ENCODE results near the gene ZNF234.
"Not testable (repeated sequence)": the region's sequence is repeated elsewhere in the genome, so short reads cannot be mapped to it uniquely, and the experiment has no call there.

Gene ZNF234

DNA sequence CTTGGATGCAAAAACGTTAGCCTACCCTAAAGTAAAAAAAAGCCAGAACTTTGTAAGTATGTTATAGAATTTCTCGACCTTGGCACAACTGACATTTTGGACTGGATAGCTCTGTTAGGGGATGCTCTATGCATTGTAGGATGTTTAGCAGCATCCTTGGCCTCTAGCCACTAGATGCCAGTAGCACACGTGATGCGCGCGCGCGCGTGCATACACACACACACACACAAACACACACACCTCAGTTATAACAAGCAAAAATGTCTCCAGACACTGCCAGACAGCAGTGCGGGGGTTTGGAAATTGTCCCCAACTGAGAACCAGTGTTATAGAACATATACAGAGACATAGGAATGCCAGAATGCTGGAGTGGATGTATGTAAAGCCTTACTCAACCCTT lies 40.8 kb downstream of the ZNF234 start:
- DNase-seq: no peak

DNA sequence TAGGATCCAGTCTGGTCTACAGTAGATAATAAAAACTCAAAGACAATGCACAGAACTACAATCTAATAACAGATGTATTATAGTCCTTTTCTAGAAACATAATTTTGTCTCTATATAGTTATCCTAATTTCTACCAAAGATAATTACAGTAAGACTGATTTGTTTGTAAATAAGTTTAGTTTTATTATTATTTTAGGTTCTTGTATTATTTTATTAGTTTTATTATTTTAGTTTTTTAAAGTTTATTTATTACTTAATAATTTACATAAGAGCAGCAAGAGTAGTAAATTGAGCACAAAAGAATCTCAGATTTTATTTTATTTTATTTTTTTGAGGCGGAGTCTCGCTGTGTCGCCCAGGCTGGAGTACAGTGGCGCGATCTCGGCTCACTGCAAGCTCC lies 48.7 kb downstream of the ZNF234 start:
- no peak for DNase-seq

DNA sequence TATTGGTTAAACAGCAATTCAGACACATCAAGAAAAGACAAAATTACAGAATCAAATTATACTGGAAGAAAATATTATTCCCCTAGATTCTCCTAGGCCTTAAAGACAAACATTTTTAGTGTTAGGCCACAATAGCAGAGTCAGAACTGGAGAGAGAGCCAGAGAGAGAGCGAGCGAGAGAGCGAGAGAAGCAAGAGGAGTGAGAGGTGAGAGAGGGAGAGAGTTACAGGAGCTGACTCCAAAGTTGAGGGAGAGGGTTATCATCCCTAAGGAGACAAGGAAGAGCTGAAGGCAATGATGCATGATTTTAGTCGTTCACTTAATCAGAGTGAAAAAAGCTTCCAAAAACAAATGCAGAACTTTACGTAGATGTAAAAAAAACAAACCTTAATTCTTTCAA lies 50.8 kb downstream of the ZNF234 start:
- DNase-seq: no peak

DNA sequence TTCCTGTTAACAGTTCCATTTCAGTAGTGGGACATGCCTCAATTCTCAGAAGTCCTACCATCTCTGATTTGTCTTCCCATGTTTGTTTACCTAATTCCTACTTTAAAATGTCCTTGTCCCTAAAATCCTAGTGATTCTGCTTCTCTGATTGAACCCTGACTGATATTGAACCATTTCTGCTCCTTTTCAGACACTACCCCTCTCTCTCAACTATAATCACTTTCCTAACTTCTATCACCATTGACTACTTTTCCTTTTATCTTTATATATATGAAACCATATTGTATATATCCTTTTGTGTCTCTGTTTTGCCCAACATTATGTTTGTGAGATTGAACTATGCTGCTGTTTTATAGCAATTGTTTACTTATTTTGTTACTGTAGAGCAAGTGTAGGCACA lies 55.4 kb downstream of the ZNF234 start:
- no peak for DNase-seq

DNA sequence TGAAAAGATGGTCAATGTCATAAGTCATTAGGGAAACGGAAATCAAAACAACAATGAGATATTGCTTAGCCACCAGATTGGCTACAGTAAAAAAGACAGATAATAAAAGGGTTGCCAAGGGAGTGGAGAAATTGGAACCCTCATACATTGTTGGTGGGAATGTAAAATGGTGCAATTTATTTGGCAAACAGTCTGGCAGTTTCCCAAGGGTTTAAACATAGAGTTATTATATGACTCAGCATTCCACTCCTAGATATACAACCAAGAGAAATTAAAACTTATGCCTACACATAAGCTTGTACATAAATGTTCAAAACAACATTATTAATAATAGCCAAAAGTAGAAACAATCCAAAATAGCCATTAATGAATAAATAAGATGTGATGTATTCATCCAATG lies 61.1 kb downstream of the ZNF234 start:
- peak; percentile 18 for DNase-seq

- DNase-seq: no peak
These were observed 61.6 kb downstream of the ZNF234 start for GRCh38 chr19:44202974-44203373.

- DNase-seq: not testable (repeated sequence)
These were observed 62.5 kb downstream of the ZNF234 start for GRCh38 chr19:44203877-44204276.

DNA sequence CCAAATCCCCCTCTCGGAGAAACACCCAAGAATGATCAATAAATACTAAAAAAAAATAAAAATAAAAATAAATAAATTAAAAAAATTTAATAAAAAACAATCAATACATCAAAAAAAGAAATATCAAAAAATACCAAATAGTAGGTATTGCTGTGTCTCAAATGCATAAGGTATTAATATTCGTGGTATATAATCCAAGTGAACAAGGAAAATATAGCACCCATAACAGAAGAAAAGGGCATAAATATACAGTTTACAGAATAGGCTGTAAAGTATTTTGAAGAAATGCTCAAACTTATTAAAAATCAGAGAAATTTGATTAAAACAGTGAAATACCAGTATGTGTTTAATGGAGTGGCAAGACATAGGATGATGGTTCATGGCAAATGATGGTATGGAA lies 63.4 kb downstream of the ZNF234 start:
- DNase-seq: no peak

- DNase-seq: peak; percentile 95
These were observed 65.9 kb downstream of the ZNF234 start for GRCh38 chr19:44207126-44207803.

All from fibroblast of skin of right quadriceps (primary cell).